Astrocyte (in vitro differentiated cells and primary cell): Measurements from ENCODE around the gene TST. TPM values are rescaled to one million over a fixed set of nuclear protein-coding genes. Genes with fewer than 3 reads are reported as not detected.

Experiments used
- DNase-seq: peaks from one replicate; pipeline ENCODE4 v3.0.0-alpha.2; 2010; ENCODE audit warnings: low read depth
- FAIRE-seq: peaks from 2 replicates; lab custom pipeline; 2011; peaks lifted over from hg19 to GRCh38; lab: Jason Lieb, UNC
- H2AFZ ChIP-seq: 2 replicates; pipeline ENCODE4 v1.6.0; 2012; ENCODE audit warnings: low read depth, low read length, inconsistent platforms
- H3K27ac ChIP-seq: 2 replicates; pipeline ENCODE4 v1.5.1; 2011; ENCODE audit warnings: low read depth, low read length, inconsistent platforms
- H3K27me3 ChIP-seq: 2 replicates; pipeline ENCODE4 v1.6.0; 2011; ENCODE audit warnings: low read length, inconsistent platforms; ENCODE audit not compliant: insufficient read depth
- H3K36me3 ChIP-seq: 2 replicates; pipeline ENCODE4 v1.5.1; 2011; ENCODE audit warnings: low read length, inconsistent platforms; ENCODE audit not compliant: insufficient read depth
- H3K4me1 ChIP-seq: 2 replicates; pipeline ENCODE4 v1.5.1; 2011; ENCODE audit warnings: low read length, inconsistent platforms; ENCODE audit not compliant: insufficient read depth
- H3K4me2 ChIP-seq: 2 replicates; pipeline ENCODE4 v1.6.0; 2012; ENCODE audit warnings: low read length, inconsistent platforms
- H3K4me3 ChIP-seq: 2 replicates; pipeline ENCODE4 v1.5.1; 2011; ENCODE audit warnings: low read depth, mild to moderate bottlenecking, low read length, inconsistent platforms; ENCODE audit not compliant: insufficient read depth
- H3K79me2 ChIP-seq: 2 replicates; pipeline ENCODE4 v1.6.0; 2012; ENCODE audit warnings: mild to moderate bottlenecking, low read length, inconsistent platforms; ENCODE audit not compliant: insufficient read depth
- H3K9ac ChIP-seq: 2 replicates; pipeline ENCODE4 v1.6.0; 2012; ENCODE audit warnings: mild to moderate bottlenecking, low read length, inconsistent platforms
- H3K9me3 ChIP-seq: 2 replicates; pipeline ENCODE4 v1.5.1; 2012; ENCODE audit warnings: low read depth, mild to moderate bottlenecking, low read length, inconsistent platforms; ENCODE audit not compliant: insufficient read depth
- H4K20me1 ChIP-seq: 2 replicates; pipeline ENCODE4 v1.6.0; 2012; ENCODE audit warnings: low read length, inconsistent platforms; ENCODE audit not compliant: insufficient read depth
- H3K27ac Mint-ChIP-seq: one replicate; pipeline ENCODE4 v1.8.0; 2021; ENCODE audit warnings: mild to moderate bottlenecking, mixed read lengths; ENCODE audit not compliant: unreplicated experiment
- H3K27me3 Mint-ChIP-seq: one replicate; pipeline ENCODE4 v1.8.0; 2021; ENCODE audit warnings: low read depth, mixed read lengths; ENCODE audit not compliant: unreplicated experiment
- H3K36me3 Mint-ChIP-seq: one replicate; pipeline ENCODE4 v1.8.0; 2021; ENCODE audit warnings: low read depth, mixed read lengths; ENCODE audit not compliant: unreplicated experiment
- H3K4me1 Mint-ChIP-seq: one replicate; pipeline ENCODE4 v1.8.0; 2021; ENCODE audit warnings: low read depth, mixed read lengths; ENCODE audit not compliant: unreplicated experiment
- H3K4me3 Mint-ChIP-seq: one replicate; pipeline ENCODE4 v1.8.0; 2021; ENCODE audit warnings: mild to moderate bottlenecking, moderate library complexity, mixed read lengths; ENCODE audit not compliant: unreplicated experiment
- H3K9me3 Mint-ChIP-seq: one replicate; pipeline ENCODE4 v1.8.0; 2021; ENCODE audit warnings: mild to moderate bottlenecking, mixed read lengths; ENCODE audit not compliant: unreplicated experiment
- CTCF ChIP-seq: IDR thresholded peaks from 2 replicates; pipeline ENCODE4 v1.5.1; 2011; ENCODE audit warnings: low read depth, mild to moderate bottlenecking, inconsistent platforms, low read length, moderate library complexity; ENCODE audit not compliant: insufficient read depth
- EZH2 ChIP-seq: IDR thresholded peaks from 2 replicates; pipeline ENCODE4 v1.6.1; 2012; ENCODE audit warnings: mild to moderate bottlenecking, low read length, inconsistent platforms; ENCODE audit not compliant: insufficient read depth
- total RNA-seq: library from RNA; stranded (reverse); gene quantifications from 2 replicates; pipeline ENCODE4 v1.2.1, GENCODE V29; 2021

Gene TST
- total RNA-seq, 1 donor from 2014 or later = 32.2 TPM

GRCh38 chr22:37062376-37062675 lies 43.1 kb upstream of the TST start:
- Mint-ChIP-seq H3K27me3 (peaks cover 21% of the 10 kb centered on the region), H3K9me3 (no peaks in the 10 kb centered on the region), H3K36me3 (peaks cover 10% of the 10 kb centered on the region), H3K27ac (no peak overlapping the region), H3K4me3 (no peak overlapping the region), H3K4me1 (peaks cover 2% of the 10 kb centered on the region)
- Histone ChIP-seq H4K20me1 (no peaks in the 10 kb centered on the region), H3K4me2 (no peak overlapping the region), H3K9ac (no peak overlapping the region), H3K27me3 (no peaks in the 10 kb centered on the region), H3K4me1 (no peaks in the 10 kb centered on the region), H3K79me2 (no peaks in the 10 kb centered on the region), H2AFZ (no peak overlapping the region), H3K4me3 (no peak overlapping the region), H3K36me3 (no peaks in the 10 kb centered on the region), H3K27ac (no peak overlapping the region), H3K9me3 (no peaks in the 10 kb centered on the region)
- DNase-seq (no peak), FAIRE-seq (no peak)
- TF ChIP-seq EZH2 (no peak), CTCF (no peak)

- Histone ChIP-seq H4K20me1 (no peaks in the 10 kb centered on the region), H3K9ac (no peak overlapping the region), H3K27me3 (no peaks in the 10 kb centered on the region), H3K4me1 (no peaks in the 10 kb centered on the region), H3K79me2 (no peaks in the 10 kb centered on the region), H3K4me3 (no peak overlapping the region), H3K27ac (no peak overlapping the region), H2AFZ (no peak overlapping the region), H3K4me2 (no peak overlapping the region), H3K36me3 (no peaks in the 10 kb centered on the region), H3K9me3 (no peaks in the 10 kb centered on the region)
- TF ChIP-seq EZH2 = no peak
- TF ChIP-seq CTCF = no peak
- H3K9me3 Mint-ChIP-seq = no peaks in the 10 kb centered on the region
- peaks cover 2% of the 10 kb centered on the region for H3K4me1 Mint-ChIP-seq
- FAIRE-seq (no peak), DNase-seq (no peak)
- no peak overlapping the region for H3K4me3 Mint-ChIP-seq
- H3K36me3 Mint-ChIP-seq = peaks cover 15% of the 10 kb centered on the region
- H3K27ac Mint-ChIP-seq = no peak overlapping the region
- H3K27me3 Mint-ChIP-seq = peaks cover 15% of the 10 kb centered on the region
These were observed 42.5 kb upstream of the TST start for GRCh38 chr22:37061611-37062375.
